HS-27A (cell line): Measurements from ENCODE around the gene CPA1.

Experiments used
- DNase-seq: peaks from one replicate; pipeline ENCODE4 v3.0.0-alpha.2; 2012; ENCODE audit warnings: low read depth, missing footprints

Gene CPA1

GRCh38 chr7:130379921-130380860 is at the start of gene CPA1:
CPA1 (plus strand) TSS chr7:130380494; CDS start chr7:130380521, 27 bp downstream.
- DNase-seq, result no peak

DNA sequence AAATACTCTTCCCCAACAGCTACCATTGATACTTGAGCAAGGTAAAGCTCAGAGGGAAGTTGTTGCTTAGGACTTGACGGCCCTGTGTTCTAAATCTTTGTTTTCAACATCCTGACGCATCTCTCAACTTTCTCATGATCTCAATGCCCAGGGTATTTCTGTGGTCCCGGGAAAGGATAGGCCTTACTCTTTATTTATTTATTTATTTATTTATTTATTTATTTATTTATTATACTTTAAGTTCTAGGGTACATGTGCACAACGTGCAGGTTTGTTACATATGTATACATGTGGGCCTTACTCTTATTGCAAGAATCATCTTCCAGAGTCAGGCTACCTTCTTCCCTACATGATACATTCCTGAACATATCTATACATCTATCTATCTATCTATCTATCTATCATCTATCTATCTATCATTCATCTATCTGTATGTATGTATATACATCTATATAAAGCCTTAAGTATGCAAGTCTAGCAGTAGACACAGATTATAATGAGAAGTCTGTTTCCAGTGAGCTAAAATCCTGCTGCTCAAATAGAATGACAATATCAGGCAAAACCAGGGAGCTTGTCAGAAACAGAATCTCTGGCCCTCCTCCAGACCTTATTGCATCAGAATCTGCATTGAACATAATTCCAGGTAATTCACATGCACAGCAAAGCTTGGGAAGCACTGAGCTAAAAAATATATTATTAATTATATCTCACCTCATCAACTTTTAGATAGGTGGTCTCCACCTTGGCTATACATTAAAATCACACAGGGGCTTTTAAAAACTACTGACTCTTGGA is 47.8 kb upstream of the CPA1 start:
- DNase-seq, result no peak

DNA sequence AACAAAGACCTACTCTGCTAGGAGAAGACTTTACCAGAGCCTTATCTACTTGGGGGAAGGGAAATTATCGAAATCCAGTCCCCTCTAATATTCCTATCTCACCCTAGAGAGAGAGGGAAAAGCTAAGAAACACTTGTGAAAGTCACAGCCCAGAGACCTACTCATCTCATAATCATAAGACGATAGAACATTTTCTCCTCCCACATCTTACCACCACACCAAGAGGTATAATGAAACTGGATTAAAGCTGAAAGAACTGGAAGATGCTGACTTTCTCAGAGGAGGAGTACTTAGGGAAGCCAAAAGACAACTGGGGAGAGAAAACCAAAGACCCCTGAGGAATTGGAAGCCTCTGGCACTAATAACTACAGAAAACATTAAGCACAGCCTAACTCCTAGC is 46.5 kb upstream of the CPA1 start:
- DNase-seq, result no peak

- DNase-seq, result no peak
Measured at GRCh38 chr7:130334274-130334673, 46.0 kb upstream of the CPA1 start.

DNA sequence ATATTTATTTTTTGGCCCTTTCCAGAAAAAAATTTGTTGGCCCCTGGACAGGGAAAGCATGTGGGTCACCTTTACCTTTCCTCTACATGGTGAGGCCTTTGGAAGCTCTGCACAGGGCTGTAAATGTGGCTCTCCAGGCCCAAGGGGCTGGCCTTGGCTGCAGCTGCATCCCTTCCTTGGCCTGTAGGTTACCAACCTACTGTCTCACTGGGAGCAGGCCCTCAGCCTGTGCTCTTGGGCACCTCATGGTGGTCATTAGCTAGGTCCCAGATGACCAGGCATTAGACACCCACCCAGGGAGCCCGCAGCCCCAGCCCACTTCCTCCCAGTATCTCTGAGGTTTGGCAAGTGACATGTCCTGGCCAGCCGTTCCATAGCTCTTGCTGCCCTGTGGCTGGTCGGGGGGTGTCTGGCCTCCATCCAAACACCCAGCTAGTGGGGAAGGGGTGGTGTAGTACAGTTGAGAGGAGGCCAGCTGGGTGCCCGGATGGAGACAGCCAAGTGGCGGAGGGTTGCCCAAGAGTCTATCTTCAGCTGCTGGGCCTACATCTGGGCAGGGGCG is 42.8 kb upstream of the CPA1 start:
- no peak for DNase-seq

GRCh38 chr7:130338233-130338632 is 42.1 kb upstream of the CPA1 start:
- no peak for DNase-seq

- DNase-seq, result no peak
Measured at GRCh38 chr7:130341882-130342281, 38.4 kb upstream of the CPA1 start.

- DNase-seq, result no peak
Measured at GRCh38 chr7:130342701-130343380, 37.5 kb upstream of the CPA1 start.

DNA sequence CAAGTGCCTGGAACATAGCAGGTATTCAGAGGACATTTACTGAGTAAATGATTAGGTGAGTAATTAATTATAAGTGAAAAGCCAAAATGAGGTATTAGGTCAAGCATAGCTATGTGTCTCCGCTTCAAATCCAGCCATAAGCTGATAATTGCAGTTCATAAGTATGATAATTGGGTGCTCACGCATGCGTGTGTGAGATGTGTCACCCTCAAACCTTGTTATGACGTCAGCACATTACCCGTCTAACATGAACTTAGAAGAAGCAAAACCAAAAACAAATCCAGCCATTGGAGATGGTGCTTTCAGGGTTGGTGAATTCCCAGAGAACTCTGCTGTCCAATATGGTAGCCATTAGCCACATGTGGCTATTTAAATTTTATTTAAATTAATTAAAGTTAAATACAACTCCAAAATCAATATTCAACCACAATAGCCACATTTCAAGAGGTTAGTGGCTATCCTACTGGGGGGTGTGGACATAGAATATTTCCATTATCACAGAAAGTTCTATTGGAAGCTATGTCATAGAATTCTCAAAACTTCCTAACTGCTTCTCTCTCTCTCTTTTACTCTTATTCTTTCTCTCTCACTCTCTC is 35.9 kb upstream of the CPA1 start, which contains the start of gene CPA5:
TSS of gene CPA5 (plus strand) at position 546 of the 596 bp plus-strand sequence. CDS start 1,670 bp downstream, outside the sequence.
- DNase-seq, result no peak

DNA sequence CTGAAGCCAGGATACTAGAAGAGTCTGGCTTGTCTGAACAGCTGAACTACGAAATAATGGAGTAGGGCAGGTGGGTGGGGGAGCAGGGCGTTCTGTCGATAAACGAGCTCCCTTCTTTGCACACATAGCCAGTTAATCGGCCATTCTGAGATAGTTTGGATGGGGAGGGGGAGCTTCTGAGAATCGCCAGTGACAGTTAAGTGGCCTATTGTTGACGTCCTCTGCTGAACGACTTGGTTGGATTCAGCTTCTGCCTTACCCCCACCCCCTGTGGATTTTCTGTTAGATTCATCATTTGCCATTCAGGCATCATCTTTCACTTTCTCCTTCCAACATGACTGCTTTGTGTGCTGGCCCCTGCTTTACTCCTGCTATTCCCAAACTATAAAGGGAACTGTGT is 35.2 kb upstream of the CPA1 start:
- no peak for DNase-seq

GRCh38 chr7:130345725-130346124 is 34.6 kb upstream of the CPA1 start:
- DNase-seq, result no peak

GRCh38 chr7:130346177-130346905 is 34.0 kb upstream of the CPA1 start:
- no peak for DNase-seq

DNA sequence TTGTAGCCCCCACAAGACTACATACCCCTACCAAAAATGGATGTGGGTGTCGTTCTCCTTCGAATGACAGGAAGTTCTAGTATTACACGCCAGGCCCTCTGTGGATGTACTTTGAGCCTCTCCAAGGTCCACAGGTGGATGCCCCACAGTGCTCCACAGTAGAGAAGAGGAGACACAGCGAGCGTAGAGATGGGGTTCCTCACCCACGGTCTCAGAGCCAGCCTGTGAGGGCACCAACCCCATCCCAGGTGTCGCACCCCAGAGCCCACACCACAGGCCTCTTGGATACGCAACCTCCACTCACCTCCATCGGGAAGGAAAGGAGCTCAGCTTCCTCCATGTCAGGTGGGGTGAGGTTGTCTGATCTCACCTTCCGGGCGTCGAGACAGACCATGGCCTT is 33.4 kb upstream of the CPA1 start:
- DNase-seq, result no peak

DNA sequence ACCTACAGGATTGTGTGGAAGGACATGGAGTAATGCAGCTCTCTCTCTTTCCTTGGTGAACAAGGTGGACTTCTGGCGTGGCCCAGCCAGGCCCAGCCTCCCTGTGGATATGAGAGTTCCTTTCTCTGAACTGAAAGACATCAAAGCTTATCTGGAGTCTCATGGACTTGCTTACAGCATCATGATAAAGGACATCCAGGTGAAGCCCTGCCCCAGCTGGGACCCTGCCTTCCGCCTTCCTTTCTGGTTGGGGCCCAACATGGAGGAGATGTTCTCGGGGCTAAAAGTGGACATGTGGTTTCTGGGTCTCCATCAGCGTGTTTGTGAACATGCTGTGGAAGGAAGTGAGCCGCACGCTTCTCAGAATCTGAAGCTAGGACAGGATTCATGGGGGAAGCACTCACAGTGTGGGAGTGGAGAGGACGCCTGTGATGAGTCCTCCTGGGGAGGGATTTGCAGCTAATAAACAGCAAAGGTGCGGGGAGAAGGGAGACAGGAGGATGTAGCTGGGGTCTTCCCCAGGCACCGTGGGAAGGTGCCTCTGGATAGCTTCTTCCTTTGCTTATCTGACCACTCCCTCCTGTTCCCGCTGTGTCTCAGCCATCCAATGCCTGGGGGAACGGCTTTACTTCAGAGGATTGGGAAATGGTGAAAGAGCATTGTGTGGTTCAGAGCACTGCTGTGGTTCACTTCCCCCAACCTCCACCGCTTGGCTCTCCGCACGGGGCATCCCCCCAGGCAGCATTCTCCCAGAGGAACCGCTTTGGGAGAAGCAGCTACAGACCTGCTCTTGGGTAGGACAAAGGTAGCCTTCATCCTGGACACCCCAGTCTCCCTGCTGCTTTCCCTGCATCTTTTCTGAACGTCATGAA is 30.1 kb upstream of the CPA1 start:
- no peak for DNase-seq

DNA sequence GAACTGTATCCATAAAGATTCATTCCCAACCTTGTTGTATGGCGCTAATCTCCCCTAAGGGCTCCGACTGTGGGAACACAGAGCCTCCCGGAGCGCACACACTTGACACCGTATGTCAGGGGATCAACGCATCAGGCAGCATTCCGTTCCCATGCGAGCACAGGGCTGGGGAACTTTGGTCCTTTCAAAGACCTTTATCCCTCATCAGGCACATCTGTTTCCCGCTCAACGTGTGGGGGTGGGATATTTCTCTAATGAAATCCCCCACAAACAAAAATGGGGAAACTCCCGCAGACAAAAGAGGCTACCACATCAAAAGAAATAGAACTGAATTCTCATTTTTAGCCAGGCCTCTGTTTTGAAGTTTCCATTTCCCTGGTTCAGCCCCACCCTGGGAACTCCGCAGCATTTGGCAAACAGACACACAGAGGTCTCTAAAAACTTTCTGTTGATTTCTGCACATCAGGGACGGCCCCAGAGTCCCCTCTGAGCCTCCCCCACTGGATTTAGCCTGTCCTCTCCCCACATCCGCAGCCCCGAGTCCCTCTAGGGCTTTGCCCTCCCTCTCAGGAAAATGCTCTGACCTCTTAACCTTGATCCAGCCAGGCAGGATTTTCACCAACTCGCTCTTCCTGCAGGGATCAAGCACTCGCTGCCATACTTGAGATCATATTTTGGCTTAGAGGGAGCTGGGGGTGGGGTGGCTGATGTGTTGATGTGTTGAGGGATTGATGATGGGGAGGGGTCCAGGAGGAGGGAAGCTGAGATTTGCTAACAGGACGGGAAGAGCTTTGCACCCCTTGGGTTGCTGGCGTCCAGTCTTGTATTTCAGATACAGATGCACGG is 29.1 kb upstream of the CPA1 start:
- no peak for DNase-seq

GRCh38 chr7:130351791-130352090 is 28.6 kb upstream of the CPA1 start:
- DNase-seq, result no peak

DNA sequence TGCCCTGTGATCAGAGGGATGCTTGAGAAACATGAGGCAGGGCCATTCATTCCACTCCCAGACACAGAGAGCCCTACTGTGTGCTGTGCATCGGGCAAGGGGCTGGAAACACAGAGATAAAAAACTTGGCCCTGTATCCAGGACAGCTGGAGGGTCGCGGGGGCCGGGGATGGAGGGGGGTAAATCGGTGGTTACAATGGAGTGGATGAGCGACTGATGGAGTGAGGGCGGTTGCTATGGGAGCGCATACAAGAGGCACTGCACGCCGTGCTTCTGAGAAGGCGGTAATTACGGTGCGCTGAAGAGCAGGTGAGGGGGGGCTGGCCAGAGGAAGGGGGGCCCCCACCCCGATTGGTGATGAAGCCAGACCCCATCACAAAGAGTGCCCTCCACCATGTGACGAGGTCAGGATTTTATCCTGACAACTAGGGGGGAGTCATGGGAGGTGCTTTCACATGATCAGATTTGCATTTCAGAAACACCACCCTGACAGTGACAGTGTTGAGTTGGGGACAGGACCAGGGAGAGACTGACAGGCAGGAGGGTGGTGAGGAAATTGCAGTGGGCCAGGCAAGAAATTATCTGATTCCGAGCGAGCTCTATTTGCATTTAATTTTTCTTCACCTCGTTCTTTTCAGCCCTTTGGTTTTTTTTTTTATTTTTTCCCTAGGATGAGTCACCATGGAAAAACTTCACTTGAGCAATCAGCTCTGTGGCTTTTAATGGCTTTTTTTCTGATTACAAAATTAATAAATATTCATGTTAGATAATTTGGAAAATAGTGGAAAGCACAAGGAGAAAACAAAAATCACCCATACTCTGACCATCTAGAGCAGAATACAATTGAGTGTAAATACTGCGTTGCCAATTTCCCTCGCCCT is 27.9 kb upstream of the CPA1 start:
- no peak for DNase-seq

DNA sequence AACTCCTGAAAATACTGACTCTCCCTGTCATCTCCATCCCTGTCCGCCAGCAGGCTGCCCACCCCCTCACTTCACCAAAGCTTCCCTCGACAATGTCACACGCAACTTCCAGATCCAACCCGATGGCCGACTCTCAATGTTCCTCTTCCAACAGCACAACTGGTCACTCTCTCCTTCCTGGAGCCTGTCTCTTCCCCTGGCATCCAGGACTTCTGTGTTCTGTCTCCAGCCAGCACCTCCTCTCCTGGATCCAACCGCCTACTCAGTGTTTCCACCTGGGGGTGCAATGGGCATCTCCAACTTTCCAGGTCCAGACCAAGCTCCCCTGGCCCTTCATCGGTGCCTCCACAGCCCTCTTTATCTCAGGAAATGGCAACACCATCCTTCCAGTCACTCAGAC is 27.1 kb upstream of the CPA1 start:
- DNase-seq, result no peak
